HepG2 (cell line): ENCODE data around the gene ACVRL1.

Experiments used
- CEBPB ChIP-seq: IDR thresholded peaks from 2 replicates; pipeline ENCODE4 v1.6.1; 2011; ENCODE audit warnings: low read depth, low read length, improper control_type of control experiment, borderline replicate concordance
- ZBTB7A ChIP-seq: sonication (generic); formaldehyde crosslinking; IDR thresholded peaks from 2 replicates; pipeline ENCODE4 v1.8.0; 2022; ENCODE audit warnings: mild to moderate bottlenecking, missing genetic modification reagents
- ZNF350 ChIP-seq: sonication (generic); formaldehyde crosslinking; IDR thresholded peaks from 2 replicates; pipeline ENCODE4 v1.4.0; 2020; ENCODE audit warnings: mild to moderate bottlenecking, low read depth, missing genetic modification reagents, borderline replicate concordance

DNA sequence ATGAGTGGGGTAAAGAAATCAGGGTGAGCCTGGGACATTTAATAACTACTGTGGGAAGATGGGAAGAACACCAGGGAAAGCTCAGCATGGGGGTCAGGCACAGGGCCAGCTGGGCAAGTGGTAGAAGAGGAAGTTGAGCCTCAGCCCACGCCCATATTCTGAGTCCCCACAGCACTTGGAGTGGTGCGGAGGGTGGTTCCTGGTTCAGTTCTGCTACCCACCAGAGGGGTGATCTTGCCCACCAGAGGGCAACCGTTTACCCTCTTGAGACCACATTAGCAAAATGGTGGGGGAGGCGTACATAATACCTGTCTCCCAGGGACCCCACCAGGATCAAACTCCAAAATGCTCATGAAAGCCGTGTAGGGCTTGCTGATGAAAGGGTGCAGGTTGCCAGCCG, 36.2 kb upstream of the ACVRL1 start:
- no peak for TF ChIP-seq ZNF350 (CRISPR knock-in tag)
- no peak for TF ChIP-seq CEBPB
- no peak for TF ChIP-seq ZBTB7A (CRISPR knock-in tag)
